Measurements from ENCODE around the gene CAMK1D.

Gene CAMK1D

GRCh38 chr10:12665501-12665900 is 316.2 kb downstream of the CAMK1D start:
- DNase-seq = no peak
- in situ Hi-C loops (cut with HindIII; ENCODE audit: low pct_ligation_motif_present, low pct_unique_long_range_greater_than_20kb, low sequenced_read_pairs) = no loop called here

GRCh38 chr10:12667052-12667451 is 317.7 kb downstream of the CAMK1D start:
- DNase-seq = no peak
- in situ Hi-C loops (cut with HindIII; ENCODE audit: low pct_ligation_motif_present, low pct_unique_long_range_greater_than_20kb, low sequenced_read_pairs) = no loop called here

- in situ Hi-C loops (cut with HindIII; ENCODE audit: low pct_ligation_motif_present, low pct_unique_long_range_greater_than_20kb, low sequenced_read_pairs) = no loop called here
- DNase-seq = no peak
These were observed 319.3 kb downstream of the CAMK1D start for GRCh38 chr10:12668634-12669033.

GRCh38 chr10:12670004-12670403 is 320.7 kb downstream of the CAMK1D start:
- no peak for DNase-seq
- in situ Hi-C loops (cut with HindIII; ENCODE audit: low pct_ligation_motif_present, low pct_unique_long_range_greater_than_20kb, low sequenced_read_pairs) = no loop called here

- in situ Hi-C loops (cut with HindIII; ENCODE audit: low pct_ligation_motif_present, low pct_unique_long_range_greater_than_20kb, low sequenced_read_pairs) = no loop called here
- no peak for DNase-seq
These were observed 325.8 kb downstream of the CAMK1D start for GRCh38 chr10:12675186-12675585.

GRCh38 chr10:12679636-12680035 is 330.3 kb downstream of the CAMK1D start:
- in situ Hi-C loops (cut with HindIII; ENCODE audit: low pct_ligation_motif_present, low pct_unique_long_range_greater_than_20kb, low sequenced_read_pairs) = no loop called here
- no peak for DNase-seq

GRCh38 chr10:12681252-12681651 is 331.9 kb downstream of the CAMK1D start:
- in situ Hi-C loops (cut with HindIII; ENCODE audit: low pct_ligation_motif_present, low pct_unique_long_range_greater_than_20kb, low sequenced_read_pairs) = no loop called here
- DNase-seq = no peak

GRCh38 chr10:12684784-12685183 is 335.4 kb downstream of the CAMK1D start:
- in situ Hi-C loops (cut with HindIII; ENCODE audit: low pct_ligation_motif_present, low pct_unique_long_range_greater_than_20kb, low sequenced_read_pairs) = no loop called here
- DNase-seq = no peak

GRCh38 chr10:12685261-12686058 is 336.1 kb downstream of the CAMK1D start:
- in situ Hi-C loops (cut with HindIII; ENCODE audit: low pct_ligation_motif_present, low pct_unique_long_range_greater_than_20kb, low sequenced_read_pairs) = no loop called here
- no peak for DNase-seq

- no peak for DNase-seq
- in situ Hi-C loops (cut with HindIII; ENCODE audit: low pct_ligation_motif_present, low pct_unique_long_range_greater_than_20kb, low sequenced_read_pairs) = no loop called here
These were observed 338.6 kb downstream of the CAMK1D start for GRCh38 chr10:12687996-12688395.

GRCh38 chr10:12689893-12690292 is 340.5 kb downstream of the CAMK1D start:
- DNase-seq = no peak
- in situ Hi-C loops (cut with HindIII; ENCODE audit: low pct_ligation_motif_present, low pct_unique_long_range_greater_than_20kb, low sequenced_read_pairs) = no loop called here

GRCh38 chr10:12690525-12691126 is 341.3 kb downstream of the CAMK1D start:
- DNase-seq = no peak
- in situ Hi-C loops (cut with HindIII; ENCODE audit: low pct_ligation_motif_present, low pct_unique_long_range_greater_than_20kb, low sequenced_read_pairs) = no loop called here

- in situ Hi-C loops (cut with HindIII; ENCODE audit: low pct_ligation_motif_present, low pct_unique_long_range_greater_than_20kb, low sequenced_read_pairs) = no loop called here
These were observed 342.2 kb downstream of the CAMK1D start for GRCh38 chr10:12691596-12691995.

GRCh38 chr10:12697764-12698163 is 348.4 kb downstream of the CAMK1D start:
- no peak for DNase-seq
- in situ Hi-C loops (cut with HindIII; ENCODE audit: low pct_ligation_motif_present, low pct_unique_long_range_greater_than_20kb, low sequenced_read_pairs) = no loop called here

More at GRCh38 chr10:12691596-12691995, 342.2 kb downstream of the CAMK1D start:
- DNase-seq = no peak

GRCh38 chr10:12699258-12699700 is 349.9 kb downstream of the CAMK1D start:
- in situ Hi-C loops (cut with HindIII; ENCODE audit: low pct_ligation_motif_present, low pct_unique_long_range_greater_than_20kb, low sequenced_read_pairs) = no loop called here
- DNase-seq = peak; percentile 81

- in situ Hi-C loops (cut with HindIII; ENCODE audit: low pct_ligation_motif_present, low pct_unique_long_range_greater_than_20kb, low sequenced_read_pairs) = no loop called here
- DNase-seq = no peak
These were observed 350.6 kb downstream of the CAMK1D start for GRCh38 chr10:12699781-12700556.

GRCh38 chr10:12700557-12700874 is 351.2 kb downstream of the CAMK1D start:
- no peak for DNase-seq
- in situ Hi-C loops (cut with HindIII; ENCODE audit: low pct_ligation_motif_present, low pct_unique_long_range_greater_than_20kb, low sequenced_read_pairs) = no loop called here

- in situ Hi-C loops (cut with HindIII; ENCODE audit: low pct_ligation_motif_present, low pct_unique_long_range_greater_than_20kb, low sequenced_read_pairs) = no loop called here
- DNase-seq = no peak
These were observed 352.3 kb downstream of the CAMK1D start for GRCh38 chr10:12701696-12702095.

- no peak for DNase-seq
- in situ Hi-C loops (cut with HindIII; ENCODE audit: low pct_ligation_motif_present, low pct_unique_long_range_greater_than_20kb, low sequenced_read_pairs) = no loop called here
These were observed 352.9 kb downstream of the CAMK1D start for GRCh38 chr10:12702215-12702770.
